Muscle of leg (tissue), 16 donors: ENCODE measurements around the gene FIG4. TPM values are rescaled to one million over a fixed set of nuclear protein-coding genes. Genes with fewer than 3 reads are reported as not detected.

Source experiments
- DNase-seq: peaks from one replicate; pipeline ENCODE4 v3.0.0; 2013
- H3K27ac ChIP-seq: one replicate; pipeline ENCODE4 v1.5.1; 2013; ENCODE audit warnings: mild to moderate bottlenecking, low read length, control low read depth
- H3K27me3 ChIP-seq: one replicate; pipeline ENCODE4 v1.6.1; 2013; ENCODE audit warnings: low read length; ENCODE audit not compliant: control insufficient read depth, insufficient read depth
- H3K36me3 ChIP-seq: one replicate; pipeline ENCODE4 v1.6.1; 2013; ENCODE audit warnings: low read length; ENCODE audit not compliant: control insufficient read depth, insufficient read depth
- H3K4me1 ChIP-seq: one replicate; pipeline ENCODE4 v1.6.1; 2013; ENCODE audit warnings: low read length; ENCODE audit not compliant: control insufficient read depth, insufficient read depth
- H3K4me3 ChIP-seq: one replicate; pipeline ENCODE4 v1.5.1; 2013; ENCODE audit warnings: low read length, control low read depth
- H3K9me3 ChIP-seq: replicated peaks from 2 replicates; pipeline ENCODE4 v1.6.1; 2013; ENCODE audit warnings: low read depth, low read length; ENCODE audit not compliant: control insufficient read depth
- WGBS: methylation state at CpG from one replicate; pipeline ENCODE4 v1.1.5; 2013; ENCODE audit warnings: missing lambda C conversion rate; ENCODE audit not compliant: insufficient coverage; 5-methylcytosine and 5-hydroxymethylcytosine counted together
- long read RNA-seq, 11 donors: transcript quantifications; one replicate each; lab custom pipeline, GENCODE V29; 2026
- polyA plus RNA-seq, 8 donors: library from polyadenylated mRNA; unstranded; fragments of 120-200 nt; gene quantifications; one replicate each; pipeline versions ENCODE4 v1.2.1 to v1.2.3, GENCODE V29; 2013; ENCODE audit warnings: inconsistent platforms in 1 of 8, low replicate concordance in 1 of 8; ENCODE audit not compliant: insufficient read length in 8 of 8, insufficient read depth in 1 of 8
- total RNA-seq: library from RNA; stranded (reverse); fragments of 120-200 nt; gene quantifications from one replicate; pipeline ENCODE4 v1.2.4, GENCODE V29; 2013

The FIG4 gene
- total RNA-seq (12.1 TPM), polyA plus RNA-seq (10 to 100 TPM in 4 of 8 donors, 1 to 10 TPM in 4; 7.1 to 11.5 (median 9.7) TPM)
- long read RNA-seq, donor 1, result 0 reads
- long read RNA-seq, donor 2, partial matches to known transcripts, result 0 of 1 reads
- long read RNA-seq, donor 2, other reads (novel, unspliced or antisense), result 0 of 1 reads
- long read RNA-seq, donor 3, partial matches to known transcripts, result 6 of 7 reads
- long read RNA-seq, donor 3, other reads (novel, unspliced or antisense), result 0 of 7 reads
- long read RNA-seq, donor 4, result 0 reads
- long read RNA-seq, donor 5, partial matches to known transcripts, result 11 of 11 reads
- long read RNA-seq, donor 5, other reads (novel, unspliced or antisense), result 0 of 11 reads
- long read RNA-seq, donor 6, partial matches to known transcripts, result 13 of 13 reads
- long read RNA-seq, donor 6, other reads (novel, unspliced or antisense), result 0 of 13 reads
- long read RNA-seq, donor 7, partial matches to known transcripts, result 10 of 11 reads
- long read RNA-seq, donor 7, other reads (novel, unspliced or antisense), result 0 of 11 reads
- long read RNA-seq, donor 8, partial matches to known transcripts, result 0 of 1 reads
- long read RNA-seq, donor 8, other reads (novel, unspliced or antisense), result 0 of 1 reads
- long read RNA-seq, donor 9, partial matches to known transcripts, result 7 of 7 reads
- long read RNA-seq, donor 9, other reads (novel, unspliced or antisense), result 0 of 7 reads
- long read RNA-seq, donor 10, partial matches to known transcripts, result 0 of 3 reads
- long read RNA-seq, donor 10, other reads (novel, unspliced or antisense), result 0 of 3 reads
- long read RNA-seq, donor 11, partial matches to known transcripts, result 5 of 8 reads
- long read RNA-seq, donor 11, other reads (novel, unspliced or antisense), result 0 of 8 reads

DNA sequence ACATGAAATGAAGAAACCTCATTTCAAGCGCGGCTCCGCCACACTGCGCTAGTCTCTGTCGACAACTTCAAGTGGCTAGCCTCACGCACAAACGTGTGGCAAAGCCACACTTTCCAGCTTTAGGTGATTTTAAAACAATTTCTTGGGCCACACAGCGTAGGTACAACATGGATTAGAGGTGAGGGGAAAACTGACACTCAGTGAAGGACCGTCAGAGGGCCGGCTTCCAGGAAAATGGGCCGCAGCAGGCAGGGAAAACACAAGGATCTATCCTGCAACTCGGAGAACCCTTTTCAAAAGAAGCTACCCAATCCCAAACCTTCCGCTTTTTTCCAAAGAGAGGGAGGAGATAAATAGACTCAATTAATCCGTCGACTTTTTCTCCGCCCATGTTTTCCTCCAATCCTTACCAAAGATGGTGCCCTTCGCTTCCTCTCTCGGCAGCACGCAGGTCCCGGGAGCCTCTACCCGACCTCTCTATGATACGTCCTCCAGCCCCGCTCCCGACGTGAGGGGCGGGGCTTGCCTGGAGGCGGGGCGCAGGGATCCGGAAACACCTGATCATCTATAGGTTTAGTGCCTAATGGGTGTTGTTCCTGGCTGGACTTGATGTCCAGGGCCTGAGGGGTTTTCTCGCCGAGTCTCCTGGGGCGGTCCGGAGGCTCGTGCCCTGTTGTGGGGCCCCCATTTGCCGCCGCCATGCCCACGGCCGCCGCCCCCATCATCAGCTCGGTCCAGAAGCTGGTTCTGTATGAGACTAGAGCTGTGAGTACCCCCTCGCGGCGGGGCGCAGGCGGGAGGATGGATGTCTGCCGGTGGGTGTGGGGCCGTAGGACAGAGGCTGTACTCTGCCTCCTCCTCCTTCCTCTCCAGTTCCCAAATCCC, at the start of gene FIG4, which contains the start of gene AK9:
Gene FIG4 (plus strand): TSS at position 560 of the 885 bp plus-strand sequence. CDS start 140 bp downstream, at position 700.
Gene AK9 (minus strand): TSS at position 466 of the 885 bp plus-strand sequence. CDS start 15,457 bp downstream, outside the sequence.
- Histone ChIP-seq H3K36me3 (no peaks in the 10 kb centered on the region), H3K4me1 (peaks cover 3% of the 10 kb centered on the region), H3K4me3 (peak within 1 kb of the TSS; percentile 86), H3K27me3 (no peaks in the 10 kb centered on the region), H3K9me3 (no peaks in the 10 kb centered on the region), H3K27ac (peak within 1 kb of the TSS; percentile 95)
- 0% methylated on average over 33 of the region's 47 CpGs for WGBS
- peak; percentile 98 for DNase-seq

DNA sequence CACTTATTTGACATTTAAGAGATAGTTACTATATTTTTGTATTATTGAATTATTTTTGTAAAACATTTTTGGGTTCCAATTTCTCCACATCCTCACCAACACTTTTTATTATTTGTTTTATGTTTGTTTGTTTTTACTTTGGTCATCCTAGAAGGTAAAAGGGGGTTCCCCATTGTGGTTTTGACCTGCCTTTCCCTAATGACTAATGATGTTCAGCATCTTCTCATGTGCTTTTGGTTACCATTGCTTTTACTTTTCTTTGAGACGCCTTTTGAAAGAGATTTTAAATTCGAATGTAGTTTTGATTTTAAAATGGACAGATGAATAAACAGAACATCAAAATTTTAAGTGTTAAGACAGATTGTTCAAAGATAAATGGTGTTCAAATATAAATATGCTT, 47.0 kb upstream of the FIG4 start:
- H3K4me3 ChIP-seq, result no peak overlapping the region
- no peak overlapping the region for H3K27ac ChIP-seq
- no CpG with 5 or more reads among the region's 2 CpGs for WGBS
- H3K4me1 ChIP-seq, result no peaks in the 10 kb centered on the region
- H3K36me3 ChIP-seq, result no peaks in the 10 kb centered on the region
- H3K9me3 ChIP-seq, result no peaks in the 10 kb centered on the region
- H3K27me3 ChIP-seq, result no peaks in the 10 kb centered on the region
- DNase-seq, result no peak

DNA sequence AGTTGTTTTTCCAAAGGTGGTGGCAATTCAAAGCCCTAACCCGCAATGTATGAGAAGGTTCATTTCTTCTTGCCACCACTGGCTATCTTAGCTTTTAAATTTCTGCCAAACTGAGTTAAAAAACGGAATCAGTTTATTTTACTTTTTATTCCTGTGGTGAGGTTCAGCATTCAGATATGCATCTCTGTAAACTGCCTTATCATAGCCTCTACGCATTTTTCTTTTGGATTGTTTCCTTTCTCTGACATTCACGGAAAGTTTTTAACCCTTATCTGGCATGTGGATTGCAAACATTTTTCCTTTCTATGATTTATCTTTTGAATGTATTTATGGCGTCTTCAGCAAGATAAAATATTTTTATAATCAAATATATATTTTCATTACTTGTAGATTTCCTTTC, 37.8 kb upstream of the FIG4 start:
- Histone ChIP-seq H3K27ac (no peak overlapping the region), H3K27me3 (no peaks in the 10 kb centered on the region), H3K4me3 (no peak overlapping the region), H3K36me3 (no peaks in the 10 kb centered on the region), H3K9me3 (no peaks in the 10 kb centered on the region), H3K4me1 (no peaks in the 10 kb centered on the region)
- DNase-seq, result no peak
- WGBS, result no CpG with 5 or more reads among the region's 5 CpGs

DNA sequence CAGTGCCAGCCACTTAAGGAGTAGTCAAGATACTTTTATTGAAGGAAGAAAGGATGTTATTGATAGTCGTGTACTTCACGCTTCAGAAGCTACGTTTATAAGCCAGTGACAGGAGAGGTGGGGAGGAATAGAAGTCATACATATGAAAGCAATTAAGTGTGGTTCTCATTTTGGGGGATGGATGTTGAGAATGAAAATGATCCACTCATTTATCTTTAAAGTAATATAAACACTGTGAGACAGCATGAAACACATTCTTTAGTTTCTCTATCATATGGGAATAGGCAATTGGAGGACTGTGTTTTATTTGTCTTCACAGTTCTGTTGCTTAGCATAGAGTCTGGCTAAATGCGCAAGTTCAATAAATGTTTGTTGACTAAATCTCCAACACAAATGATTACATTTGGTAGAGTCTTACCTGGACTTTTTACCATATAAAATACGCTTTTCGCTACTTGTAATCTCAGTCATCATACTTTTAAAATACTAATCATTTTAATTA, 35.3 kb upstream of the FIG4 start:
- Histone ChIP-seq H3K27me3 (no peaks in the 10 kb centered on the region), H3K9me3 (no peaks in the 10 kb centered on the region), H3K4me1 (no peaks in the 10 kb centered on the region), H3K4me3 (no peak overlapping the region), H3K36me3 (no peaks in the 10 kb centered on the region), H3K27ac (no peak overlapping the region)
- 27% methylated on average over 3 of the region's 6 CpGs for WGBS
- no peak for DNase-seq

DNA sequence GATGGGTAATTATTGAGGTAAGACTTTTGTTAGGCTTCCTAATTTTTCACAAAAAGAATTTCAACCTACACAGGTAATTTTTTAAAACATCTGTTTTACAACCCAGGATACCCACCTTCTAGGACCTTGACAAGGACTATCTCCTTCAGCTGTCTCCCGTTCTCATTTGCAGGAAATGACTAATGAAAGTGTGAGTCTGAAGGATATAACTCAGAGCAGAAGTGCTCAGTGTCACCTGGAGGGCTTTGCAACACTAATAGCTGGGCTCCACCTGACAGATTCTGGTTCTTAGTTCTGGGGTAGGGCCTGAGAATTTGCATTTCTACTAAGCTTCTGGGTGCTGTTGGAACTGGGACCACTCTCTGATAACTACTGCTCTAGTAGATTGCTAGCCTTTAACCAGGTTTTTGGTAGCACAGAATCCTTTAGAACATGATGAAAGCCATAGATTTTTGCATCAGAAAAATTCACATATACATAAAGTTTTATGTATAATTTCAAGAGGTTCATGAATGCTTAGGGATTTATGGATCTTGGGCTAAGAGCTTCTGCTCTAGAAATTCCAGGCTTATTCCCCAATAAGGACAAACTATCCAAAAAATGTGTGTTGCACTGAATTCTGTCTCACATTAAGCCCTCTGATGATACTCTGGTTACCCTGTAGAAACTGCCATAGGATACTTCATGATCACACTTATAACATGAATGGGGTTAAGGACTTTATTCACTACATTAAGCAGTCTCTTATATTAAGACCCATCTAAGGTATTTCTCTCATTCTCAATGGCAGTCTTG, 30.4 kb upstream of the FIG4 start:
- no CpG with 5 or more reads among the region's 1 CpG for WGBS
- H3K27me3 ChIP-seq, result no peaks in the 10 kb centered on the region

DNA sequence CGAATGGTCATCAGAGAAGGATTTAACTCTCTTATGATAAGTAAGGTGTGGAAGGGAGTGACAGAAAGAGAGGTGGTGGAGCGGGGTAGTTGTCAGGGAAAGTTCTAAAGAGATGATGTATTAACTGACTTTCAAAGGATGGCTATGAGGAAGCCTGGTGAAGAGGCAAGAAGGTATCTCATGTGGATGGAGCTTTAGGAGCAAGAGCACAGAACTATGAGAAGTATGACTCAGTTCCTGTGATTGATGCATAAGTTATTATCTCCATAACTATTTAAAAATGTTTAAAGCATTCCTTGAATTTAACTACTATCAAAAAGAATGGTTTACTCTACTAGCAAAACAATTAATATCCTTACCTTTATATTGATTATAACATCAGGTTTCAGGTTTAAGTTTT, 28.9 kb upstream of the FIG4 start:
- WGBS, result 100% methylated on average over 2 of the region's 2 CpGs
- no peaks in the 10 kb centered on the region for H3K9me3 ChIP-seq
- no peaks in the 10 kb centered on the region for H3K27me3 ChIP-seq
- no peak overlapping the region for H3K4me3 ChIP-seq
- no peak overlapping the region for H3K27ac ChIP-seq
- H3K36me3 ChIP-seq, result no peaks in the 10 kb centered on the region
- no peak for DNase-seq
- no peaks in the 10 kb centered on the region for H3K4me1 ChIP-seq

More for the DNA sequence above, 30.4 kb upstream of the FIG4 start:
- no peaks in the 10 kb centered on the region for H3K4me1 ChIP-seq
- no peaks in the 10 kb centered on the region for H3K9me3 ChIP-seq
- H3K36me3 ChIP-seq, result no peaks in the 10 kb centered on the region
- H3K27ac ChIP-seq, result no peak overlapping the region
- DNase-seq, result no peak
- no peak overlapping the region for H3K4me3 ChIP-seq

DNA sequence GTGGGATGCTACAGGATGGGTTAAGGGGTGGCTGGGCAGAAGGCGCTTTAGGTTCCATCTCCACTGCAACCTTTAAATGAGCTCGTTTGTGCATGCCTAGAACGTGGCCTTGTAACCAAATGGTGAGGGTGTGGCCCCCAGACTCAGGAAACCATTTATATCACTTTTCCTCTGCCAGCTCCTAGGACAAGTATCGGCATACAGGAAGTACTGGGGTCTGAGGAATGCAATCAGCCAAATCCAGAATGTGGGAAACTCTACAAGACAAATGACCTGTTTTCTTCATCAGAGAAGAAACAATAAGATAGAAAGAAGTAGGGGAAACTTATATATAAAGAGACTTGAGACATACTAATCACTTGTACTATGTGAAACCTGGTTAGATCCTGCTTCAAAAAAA, 21.3 kb upstream of the FIG4 start:
- Histone ChIP-seq H3K9me3 (no peaks in the 10 kb centered on the region), H3K36me3 (no peaks in the 10 kb centered on the region), H3K27me3 (no peaks in the 10 kb centered on the region), H3K4me1 (no peaks in the 10 kb centered on the region), H3K27ac (no peak overlapping the region), H3K4me3 (no peak overlapping the region)
- DNase-seq, result no peak
- WGBS, result no CpG with 5 or more reads among the region's 4 CpGs

DNA sequence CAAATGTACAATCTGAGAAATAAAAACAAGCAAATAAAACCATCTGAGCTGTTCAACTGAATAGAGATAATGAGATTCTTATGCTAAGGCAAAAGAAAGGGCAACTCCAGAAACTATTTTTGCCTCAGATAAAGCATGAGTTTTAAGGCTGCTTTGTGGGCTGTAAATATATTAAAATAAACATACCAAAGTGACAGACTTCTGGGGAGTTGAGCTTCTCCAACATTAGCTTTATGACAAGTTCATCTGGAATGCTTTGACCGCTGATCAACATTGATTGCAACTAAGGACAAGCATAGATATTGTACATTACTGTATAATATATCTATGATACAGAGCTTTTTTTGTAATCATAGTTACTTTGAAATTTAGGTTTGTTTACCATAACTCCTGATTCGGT, 19.4 kb upstream of the FIG4 start:
- Histone ChIP-seq H3K27ac (no peak overlapping the region), H3K4me1 (no peaks in the 10 kb centered on the region), H3K9me3 (no peaks in the 10 kb centered on the region), H3K4me3 (no peak overlapping the region), H3K36me3 (no peaks in the 10 kb centered on the region), H3K27me3 (no peaks in the 10 kb centered on the region)
- WGBS, result no CpG with 5 or more reads among the region's 2 CpGs
- no peak for DNase-seq

DNA sequence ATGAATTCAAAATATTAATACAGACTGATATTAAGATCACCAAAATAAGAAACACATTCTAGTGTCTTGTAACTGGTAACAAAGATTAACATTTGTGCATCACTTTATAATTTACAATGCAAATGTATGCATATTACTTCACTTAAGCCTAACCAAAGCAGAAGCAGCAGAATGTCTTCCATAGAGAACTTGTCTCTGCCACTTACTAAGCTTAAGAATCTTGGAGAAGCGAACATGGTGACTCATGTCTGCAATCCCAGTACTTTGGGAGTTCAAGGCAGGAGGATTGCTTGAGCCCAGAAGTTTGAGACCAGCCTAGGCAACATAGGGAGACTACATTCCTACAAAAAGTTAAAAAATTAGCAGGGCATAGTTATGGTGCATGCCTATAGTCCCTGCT, 18.9 kb upstream of the FIG4 start:
- Histone ChIP-seq H3K9me3 (no peaks in the 10 kb centered on the region), H3K4me1 (no peaks in the 10 kb centered on the region), H3K27me3 (no peaks in the 10 kb centered on the region), H3K36me3 (no peaks in the 10 kb centered on the region), H3K27ac (no peak overlapping the region), H3K4me3 (no peak overlapping the region)
- no peak for DNase-seq
- no CpG with 5 or more reads among the region's 1 CpG for WGBS
